ENCODE results near the gene PLAAT5. TPM values are rescaled to one million over a fixed set of nuclear protein-coding genes. Genes with fewer than 3 reads are reported as not detected.

Gene PLAAT5
- total and polyA plus RNA-seq, 2 donors (not counting 1 experiment from before 2014, with no cell fraction given) = 0.07 to 0.50 TPM

GRCh38 chr11:63516109-63516508, 25.1 kb upstream of the PLAAT5 start:
- DNase-seq (ENCODE audit: low read depth in 2 of 2) = no peak
- H3K4me3 ChIP-seq (replicated peaks in 1 of 4; ENCODE audit: control extremely low read depth in 1 of 4, insufficient read depth in 1 of 4, low read depth in 3 of 4, low read length in 4 of 4) = no peak overlapping the region
- no peaks in the 10 kb centered on the region for H4K20me1 ChIP-seq (ENCODE audit: control insufficient read depth, extremely low read depth, insufficient read depth, low read length)
- no peak for TF ChIP-seq EZH2 (IDR thresholded peaks at IDR 0.05; ENCODE audit: low read length, missing control alignments)
- no peak for TF ChIP-seq CTCF (conservative IDR thresholded peaks at IDR 0.05 in 1 of 2, IDR thresholded peaks at IDR 0.05 in 1 of 2; ENCODE audit: low read depth in 1 of 2, low read length in 2 of 2)
- no peak overlapping the region for H3K9ac ChIP-seq (ENCODE audit: insufficient read depth, low read length)
- no peaks in the 10 kb centered on the region for H3K9me3 ChIP-seq (ENCODE audit: control insufficient read depth, insufficient read depth, low read depth, low read length)
- H3K27ac ChIP-seq (ENCODE audit: insufficient read depth, low read length) = no peak overlapping the region
- no peak overlapping the region for H2AFZ ChIP-seq (ENCODE audit: low read length)
- H3K27me3 ChIP-seq (ENCODE audit: control insufficient read depth, insufficient read depth, low read length) = no peaks in the 10 kb centered on the region
- no peak overlapping the region for H3K4me2 ChIP-seq (ENCODE audit: extremely low read depth, insufficient read depth, low read length)
- H3K4me1 ChIP-seq (ENCODE audit: control insufficient read depth, extremely low read depth, insufficient read depth, low read length) = peaks cover 1% of the 10 kb centered on the region
- no peaks in the 10 kb centered on the region for H3K79me2 ChIP-seq (ENCODE audit: control insufficient read depth, insufficient read depth, low read length)
- H3K36me3 ChIP-seq (ENCODE audit: control insufficient read depth, insufficient read depth, low read length) = no peaks in the 10 kb centered on the region

GRCh38 chr11:63512816-63513215, 21.8 kb upstream of the PLAAT5 start:
- Histone ChIP-seq H3K4me3 (replicated peaks in 1 of 4; ENCODE audit: control extremely low read depth in 1 of 4, insufficient read depth in 1 of 4, low read depth in 3 of 4, low read length in 4 of 4) (no peak overlapping the region), H2AFZ (ENCODE audit: low read length) (no peak overlapping the region), H4K20me1 (ENCODE audit: control insufficient read depth, extremely low read depth, insufficient read depth, low read length) (no peaks in the 10 kb centered on the region), H3K9ac (ENCODE audit: insufficient read depth, low read length) (no peak overlapping the region), H3K27me3 (ENCODE audit: control insufficient read depth, insufficient read depth, low read length) (no peaks in the 10 kb centered on the region), H3K9me3 (ENCODE audit: control insufficient read depth, insufficient read depth, low read depth, low read length) (no peaks in the 10 kb centered on the region), H3K79me2 (ENCODE audit: control insufficient read depth, insufficient read depth, low read length) (no peaks in the 10 kb centered on the region), H3K36me3 (ENCODE audit: control insufficient read depth, insufficient read depth, low read length) (no peaks in the 10 kb centered on the region), H3K4me1 (ENCODE audit: control insufficient read depth, extremely low read depth, insufficient read depth, low read length) (no peaks in the 10 kb centered on the region), H3K4me2 (ENCODE audit: extremely low read depth, insufficient read depth, low read length) (no peak overlapping the region), H3K27ac (ENCODE audit: insufficient read depth, low read length) (no peak overlapping the region)
- TF ChIP-seq CTCF (conservative IDR thresholded peaks at IDR 0.05 in 1 of 2, IDR thresholded peaks at IDR 0.05 in 1 of 2; ENCODE audit: low read depth in 1 of 2, low read length in 2 of 2) (no peak), EZH2 (IDR thresholded peaks at IDR 0.05; ENCODE audit: low read length, missing control alignments) (no peak)
- no peak for DNase-seq (ENCODE audit: low read depth in 2 of 2)

- Histone ChIP-seq H3K79me2 (ENCODE audit: control insufficient read depth, insufficient read depth, low read length) (no peaks in the 10 kb centered on the region), H3K27me3 (ENCODE audit: control insufficient read depth, insufficient read depth, low read length) (no peaks in the 10 kb centered on the region), H3K9ac (ENCODE audit: insufficient read depth, low read length) (no peak overlapping the region), H3K4me2 (ENCODE audit: extremely low read depth, insufficient read depth, low read length) (no peak overlapping the region), H3K27ac (ENCODE audit: insufficient read depth, low read length) (no peak overlapping the region), H2AFZ (ENCODE audit: low read length) (no peak overlapping the region), H3K36me3 (ENCODE audit: control insufficient read depth, insufficient read depth, low read length) (no peaks in the 10 kb centered on the region), H3K9me3 (ENCODE audit: control insufficient read depth, insufficient read depth, low read depth, low read length) (no peaks in the 10 kb centered on the region), H3K4me3 (replicated peaks in 1 of 4; ENCODE audit: control extremely low read depth in 1 of 4, insufficient read depth in 1 of 4, low read depth in 3 of 4, low read length in 4 of 4) (no peak overlapping the region), H3K4me1 (ENCODE audit: control insufficient read depth, extremely low read depth, insufficient read depth, low read length) (no peaks in the 10 kb centered on the region), H4K20me1 (ENCODE audit: control insufficient read depth, extremely low read depth, insufficient read depth, low read length) (no peaks in the 10 kb centered on the region)
- no peak for TF ChIP-seq CTCF (conservative IDR thresholded peaks at IDR 0.05 in 1 of 2, IDR thresholded peaks at IDR 0.05 in 1 of 2; ENCODE audit: low read depth in 1 of 2, low read length in 2 of 2)
- TF ChIP-seq EZH2 (IDR thresholded peaks at IDR 0.05; ENCODE audit: low read length, missing control alignments) = no peak
- no peak for DNase-seq (ENCODE audit: low read depth in 2 of 2)
Measured at GRCh38 chr11:63511048-63511748, 20.2 kb upstream of the PLAAT5 start.
